HG03175 (cell line): ENCODE measurements around the gene GPR3.

Source experiments
- ATAC-seq: cut with Tn5 transposase; IDR thresholded peaks from one replicate; pipeline ENCODE4 v1.9.1; 2021; ENCODE audit warnings: mild to moderate bottlenecking, moderate library complexity; ENCODE audit not compliant: unreplicated experiment

The GPR3 gene, protein sequence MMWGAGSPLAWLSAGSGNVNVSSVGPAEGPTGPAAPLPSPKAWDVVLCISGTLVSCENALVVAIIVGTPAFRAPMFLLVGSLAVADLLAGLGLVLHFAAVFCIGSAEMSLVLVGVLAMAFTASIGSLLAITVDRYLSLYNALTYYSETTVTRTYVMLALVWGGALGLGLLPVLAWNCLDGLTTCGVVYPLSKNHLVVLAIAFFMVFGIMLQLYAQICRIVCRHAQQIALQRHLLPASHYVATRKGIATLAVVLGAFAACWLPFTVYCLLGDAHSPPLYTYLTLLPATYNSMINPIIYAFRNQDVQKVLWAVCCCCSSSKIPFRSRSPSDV

GRCh38 chr1:27392096-27392777, at the start of gene GPR3:
TSS of gene GPR3 (plus strand) at chr1:27392622. CDS start at chr1:27393799, 1,177 bp downstream.
- ATAC-seq, result peak; percentile 76

GRCh38 chr1:27342778-27343638, 49.4 kb upstream of the GPR3 start:
- no peak for ATAC-seq

- ATAC-seq, result no peak
These were observed 48.8 kb upstream of the GPR3 start for GRCh38 chr1:27343639-27344025.

DNA sequence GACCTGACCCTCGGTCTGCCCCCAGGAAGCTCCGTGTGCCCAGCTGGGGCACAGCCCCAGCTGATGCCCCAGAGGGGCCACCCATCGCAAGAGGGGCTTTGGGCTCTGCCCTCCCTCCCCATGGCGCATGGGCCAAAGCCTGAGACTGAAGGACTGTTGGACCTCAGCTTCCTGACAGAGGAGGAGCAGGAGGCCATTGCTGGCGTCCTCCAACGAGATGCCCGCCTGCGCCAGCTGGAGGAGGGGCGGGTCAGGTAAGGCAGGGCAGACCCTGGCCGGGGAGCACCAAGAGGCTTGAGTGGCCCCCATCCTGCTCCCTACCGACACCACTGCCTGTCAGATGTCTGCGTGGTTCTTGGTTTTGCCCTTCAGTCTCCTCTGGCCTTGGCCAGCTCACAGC, 47.1 kb upstream of the GPR3 start:
- ATAC-seq, result no peak

- ATAC-seq, result no peak
These were observed 46.1 kb upstream of the GPR3 start for GRCh38 chr1:27346357-27346756.

DNA sequence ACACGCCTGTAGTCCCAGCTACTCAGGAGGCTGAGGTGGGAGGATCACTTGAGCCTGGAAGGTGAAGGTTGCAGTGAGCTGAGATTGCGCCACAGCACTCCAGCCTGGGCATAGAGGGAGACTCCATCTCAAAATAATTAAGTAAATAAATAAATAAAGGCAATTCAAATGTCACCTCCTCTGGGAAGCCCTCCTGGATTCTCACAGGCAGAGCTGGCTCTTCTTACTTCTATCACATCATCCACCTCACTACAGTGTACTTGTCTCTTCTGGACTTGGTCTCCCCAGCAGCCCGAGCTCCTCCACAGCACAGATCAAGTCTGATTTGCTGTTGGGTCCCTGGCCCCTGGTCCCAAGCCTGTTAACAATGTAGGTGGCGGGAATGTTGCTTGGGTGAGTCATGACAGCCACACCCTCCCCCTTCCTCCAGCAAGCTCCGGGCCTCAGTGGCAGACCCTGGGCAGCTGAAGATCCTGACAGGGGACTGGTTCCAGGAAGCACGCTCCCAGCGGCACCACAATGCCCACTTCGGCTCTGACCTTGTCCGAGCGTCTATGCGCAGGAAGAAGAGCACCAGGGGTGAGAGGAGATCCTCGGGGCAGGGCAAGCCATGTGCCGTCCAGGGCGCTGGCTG, 45.3 kb upstream of the GPR3 start:
- ATAC-seq, result no peak

GRCh38 chr1:27348861-27349783, 43.3 kb upstream of the GPR3 start:
- ATAC-seq, result no peak

DNA sequence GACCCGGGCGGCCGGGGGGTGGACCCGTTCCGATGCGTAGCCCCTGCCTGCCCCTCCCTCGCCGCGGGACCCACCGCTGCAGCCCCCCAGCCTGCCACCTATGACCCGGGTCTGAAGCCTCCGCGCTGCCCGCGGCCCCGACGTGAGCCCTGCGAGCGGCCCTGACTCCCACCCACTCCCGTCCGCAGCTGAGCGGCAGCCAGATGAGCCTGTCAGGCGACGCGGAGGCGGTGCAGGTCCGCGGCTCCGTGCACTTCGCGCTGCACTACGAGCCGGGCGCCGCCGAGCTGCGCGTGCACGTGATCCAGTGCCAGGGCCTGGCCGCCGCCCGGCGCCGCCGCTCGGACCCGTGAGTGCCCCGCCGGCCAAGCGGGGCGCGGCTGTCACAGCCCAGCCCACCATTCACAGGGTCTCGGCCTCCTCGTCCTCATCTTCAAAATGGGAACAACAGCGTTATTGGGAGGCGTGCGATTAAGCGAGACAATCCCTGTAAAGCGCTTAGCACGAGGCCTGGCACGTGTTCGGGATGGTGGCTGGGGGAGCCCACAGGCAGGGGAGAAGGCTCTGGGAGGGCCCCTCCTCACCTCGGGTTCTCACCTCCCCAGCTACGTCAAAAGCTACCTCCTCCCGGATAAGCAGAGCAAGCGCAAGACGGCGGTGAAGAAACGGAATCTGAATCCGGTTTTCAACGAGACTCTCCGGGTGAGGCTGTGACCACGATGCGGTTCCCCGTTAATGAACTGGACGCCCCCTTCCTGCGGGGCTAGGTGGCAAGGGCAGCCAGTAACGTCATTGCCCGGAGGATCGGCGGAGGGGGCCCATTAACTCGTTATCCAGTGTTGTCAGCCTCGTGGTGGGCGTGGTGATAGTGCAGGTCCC, 42.4 kb upstream of the GPR3 start:
- ATAC-seq, result no peak

DNA sequence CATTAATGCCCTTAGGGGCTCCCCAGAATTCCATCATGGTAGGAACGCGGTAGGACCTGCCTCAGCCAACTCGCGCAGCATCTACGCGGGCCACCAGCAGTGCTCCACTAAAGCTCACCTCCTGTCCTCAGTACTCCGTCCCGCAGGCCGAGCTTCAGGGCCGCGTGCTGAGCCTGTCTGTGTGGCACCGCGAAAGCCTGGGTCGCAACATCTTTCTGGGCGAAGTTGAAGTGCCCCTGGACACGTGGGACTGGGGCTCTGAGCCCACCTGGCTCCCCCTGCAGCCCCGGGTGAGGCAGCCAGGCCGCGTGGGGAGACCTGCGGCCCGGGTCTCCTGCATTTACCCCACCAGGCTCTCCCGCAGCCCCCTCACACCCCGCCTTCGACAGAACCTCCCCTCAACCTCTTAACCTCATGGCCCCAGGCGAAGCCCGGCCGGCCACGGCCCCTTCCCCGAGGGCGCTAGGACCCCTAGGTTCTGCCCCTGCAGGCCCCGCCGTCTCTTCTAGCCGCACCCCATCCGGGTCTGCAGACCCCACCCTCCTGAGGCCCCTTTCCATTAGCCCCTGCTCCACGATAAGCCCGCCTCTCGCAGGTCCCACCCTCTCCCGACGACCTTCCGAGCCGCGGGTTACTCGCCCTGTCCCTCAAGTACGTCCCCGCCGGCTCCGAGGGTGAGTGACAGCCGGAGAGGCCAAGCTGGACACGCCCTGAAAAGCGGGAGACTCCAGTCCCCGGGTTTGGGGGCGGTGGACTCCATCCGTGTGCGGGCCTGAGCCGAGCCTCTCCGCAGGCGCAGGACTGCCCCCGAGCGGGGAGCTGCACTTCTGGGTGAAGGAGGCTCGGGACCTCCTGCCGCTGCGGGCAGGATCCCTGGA, 41.5 kb upstream of the GPR3 start:
- no peak for ATAC-seq

DNA sequence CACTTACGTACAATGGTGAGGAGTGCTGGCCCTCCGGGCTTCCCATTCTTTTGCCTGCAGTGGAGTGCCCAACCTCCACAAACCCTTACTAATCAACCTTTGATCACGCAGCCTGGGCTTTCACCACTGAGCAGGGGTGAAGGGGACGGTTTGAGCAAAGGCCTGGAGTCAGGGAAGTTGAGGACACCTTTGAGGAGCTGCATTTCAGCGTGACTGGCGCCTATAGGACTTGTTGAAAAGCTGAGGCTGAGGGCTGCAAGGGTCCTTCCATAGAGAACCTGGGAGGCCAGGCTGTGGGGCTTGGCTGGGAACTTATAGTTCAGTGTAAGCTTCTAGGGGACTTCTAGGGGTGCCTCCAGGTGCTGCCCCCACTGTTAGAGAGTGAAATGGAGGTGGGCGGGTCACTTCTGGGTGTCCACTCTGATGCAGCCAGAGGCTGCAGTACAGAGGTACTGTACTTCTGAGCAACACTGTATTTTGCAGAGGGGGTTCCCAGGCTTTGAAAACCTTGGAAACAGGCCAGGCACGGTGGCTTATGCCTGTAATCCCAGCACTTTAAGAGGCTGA, 40.8 kb upstream of the GPR3 start:
- no peak for ATAC-seq

- no peak for ATAC-seq
These were observed 39.3 kb upstream of the GPR3 start for GRCh38 chr1:27353166-27353565.

DNA sequence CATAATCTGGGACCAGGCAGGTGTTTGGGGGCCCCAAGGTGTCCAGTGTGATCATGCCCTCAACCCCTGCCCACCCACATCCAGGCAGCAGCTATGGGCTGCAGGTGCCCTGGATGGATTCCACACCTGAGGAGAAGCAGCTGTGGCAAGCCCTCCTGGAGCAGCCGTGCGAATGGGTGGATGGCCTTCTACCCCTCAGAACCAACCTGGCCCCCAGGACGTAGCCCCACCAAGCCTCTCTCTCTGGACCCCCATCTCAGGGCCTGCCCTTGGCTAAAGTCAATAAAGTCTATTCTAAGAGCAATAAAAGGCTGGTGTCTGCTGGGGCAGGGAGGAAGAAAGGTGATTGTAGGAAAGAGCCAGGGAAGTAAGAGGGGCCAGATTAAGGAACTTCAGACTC, 38.8 kb upstream of the GPR3 start:
- ATAC-seq, result no peak

DNA sequence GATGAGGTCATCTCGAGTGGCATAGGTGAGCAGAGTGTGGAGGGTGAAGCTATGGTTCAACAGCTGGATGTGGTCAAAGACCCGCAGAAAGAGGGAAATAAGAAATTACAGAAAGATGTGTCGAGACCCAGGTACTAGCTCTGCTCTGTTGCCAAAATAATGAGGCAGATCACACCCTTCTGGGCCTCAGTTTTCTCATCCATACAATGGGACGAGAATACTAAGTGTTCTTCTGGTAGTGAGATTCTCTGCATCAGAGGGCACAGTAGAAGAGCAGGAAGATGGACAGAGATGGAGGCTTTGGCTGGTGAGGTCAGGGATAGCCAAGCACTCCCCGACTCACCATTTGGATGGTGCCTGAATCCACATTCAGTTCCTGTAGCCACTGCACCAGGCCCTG, 36.7 kb upstream of the GPR3 start:
- ATAC-seq, result no peak

- ATAC-seq, result no peak
These were observed 36.2 kb upstream of the GPR3 start for GRCh38 chr1:27356277-27356618.

DNA sequence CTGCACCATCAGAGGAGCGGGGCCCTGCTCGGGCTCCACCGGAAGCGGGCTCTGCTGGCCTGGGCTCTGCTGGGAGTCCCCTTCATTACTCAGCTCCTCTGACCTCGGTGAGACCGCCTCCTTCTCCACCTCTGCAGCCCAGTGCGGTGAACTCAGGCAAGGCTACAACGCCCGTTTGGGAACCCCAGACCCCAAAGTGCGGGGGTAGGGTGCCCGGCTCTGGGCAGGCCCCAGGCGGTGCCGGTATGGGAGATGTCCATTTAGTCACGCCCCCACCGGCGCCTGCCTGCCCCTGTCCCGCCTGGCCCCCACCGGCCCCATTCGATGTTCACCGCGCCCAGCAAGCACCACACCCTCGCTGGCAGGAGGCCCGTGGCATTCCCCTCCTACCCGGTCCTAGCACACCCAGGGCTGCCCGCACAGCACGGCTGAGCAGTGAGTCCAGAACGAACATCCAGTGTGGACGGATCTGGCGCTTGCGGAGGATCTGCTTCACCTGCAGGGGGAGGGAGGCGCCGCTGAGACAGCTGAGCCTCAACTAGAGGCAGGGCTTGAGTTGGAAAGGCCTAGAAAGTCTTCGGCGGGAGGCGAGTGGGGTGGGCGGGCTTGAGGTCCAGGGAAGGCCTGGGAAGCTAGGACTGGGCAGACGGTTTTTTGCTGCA, 35.7 kb upstream of the GPR3 start:
- no peak for ATAC-seq

- no peak for ATAC-seq
These were observed 35.0 kb upstream of the GPR3 start for GRCh38 chr1:27357281-27358037.
